Neutrophil (primary cell): ENCODE data around the gene NXN.
"Not testable (repeated sequence)": the region's sequence is repeated elsewhere in the genome, so short reads cannot be mapped to it uniquely, and the experiment has no call there.

Experiments used
- H3K27ac ChIP-seq: fragments of 200-600 bp; sonication (generic); 2 replicates; pipeline ENCODE4 v1.5.1; 2016; ENCODE audit warnings: mild to moderate bottlenecking, moderate library complexity
- H3K27me3 ChIP-seq: fragments of 200-600 bp; sonication (generic); 2 replicates; pipeline ENCODE4 v1.6.0; 2016; ENCODE audit warnings: mild to moderate bottlenecking
- H3K36me3 ChIP-seq: fragments of 200-600 bp; sonication (generic); 2 replicates; pipeline ENCODE4 v1.5.1; 2017
- H3K4me1 ChIP-seq, 2 experiments: fragments of 200-600 bp in 1 of 2; sonication (generic) in 1 of 2; 1 replicate in 1 of 2; 2 replicates in 1 of 2; pipeline versions ENCODE4 v1.5.1 to v1.6.1; 2013 to 2016; ENCODE audit warnings: low read depth in 1 of 2, low read length in 1 of 2, mild to moderate bottlenecking in 1 of 2, moderate library complexity in 1 of 2; ENCODE audit not compliant: control insufficient read depth in 1 of 2, insufficient read depth in 1 of 2
- H3K4me3 ChIP-seq, 2 experiments: fragments of 200-600 bp in 1 of 2; sonication (generic) in 1 of 2; 1 replicate in 1 of 2; 2 replicates in 1 of 2; pipeline ENCODE4 v1.5.1; 2013 to 2016; ENCODE audit warnings: low read depth in 1 of 2, low read length in 1 of 2, mild to moderate bottlenecking in 1 of 2, moderate library complexity in 1 of 2
- H3K9me3 ChIP-seq: fragments of 200-600 bp; sonication (generic); 2 replicates; pipeline ENCODE4 v1.5.1; 2016
- TF ChIP-seq, protein P1 (sequence below): fragments of 200-600 bp; sonication (generic); IDR thresholded peaks from 2 replicates; pipeline ENCODE4 v1.5.1; 2016; ENCODE audit warnings: antibody characterized with exemption

The NXN gene

DNA sequence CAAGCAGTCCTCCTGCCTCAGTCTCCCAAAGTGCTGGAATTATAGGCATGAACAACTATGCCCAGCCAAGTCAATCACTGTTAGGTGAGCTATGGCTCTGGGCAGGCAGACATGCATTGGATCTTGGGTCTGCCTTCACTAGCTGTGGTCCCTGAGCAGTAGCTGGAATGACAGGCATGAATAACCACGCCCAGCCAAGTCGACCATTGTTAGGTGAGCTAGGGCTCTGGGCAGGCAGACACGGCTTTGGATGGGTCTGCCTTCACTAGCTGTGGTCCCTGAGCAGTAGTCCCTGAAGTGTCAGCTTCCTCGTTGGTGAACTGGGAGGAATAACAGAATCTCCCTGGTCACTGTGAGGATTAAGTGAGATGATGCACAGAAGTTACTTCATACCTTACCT is 191.0 kb downstream of the NXN start:
- H3K36me3 ChIP-seq: peaks cover 38% of the 10 kb centered on the region

DNA sequence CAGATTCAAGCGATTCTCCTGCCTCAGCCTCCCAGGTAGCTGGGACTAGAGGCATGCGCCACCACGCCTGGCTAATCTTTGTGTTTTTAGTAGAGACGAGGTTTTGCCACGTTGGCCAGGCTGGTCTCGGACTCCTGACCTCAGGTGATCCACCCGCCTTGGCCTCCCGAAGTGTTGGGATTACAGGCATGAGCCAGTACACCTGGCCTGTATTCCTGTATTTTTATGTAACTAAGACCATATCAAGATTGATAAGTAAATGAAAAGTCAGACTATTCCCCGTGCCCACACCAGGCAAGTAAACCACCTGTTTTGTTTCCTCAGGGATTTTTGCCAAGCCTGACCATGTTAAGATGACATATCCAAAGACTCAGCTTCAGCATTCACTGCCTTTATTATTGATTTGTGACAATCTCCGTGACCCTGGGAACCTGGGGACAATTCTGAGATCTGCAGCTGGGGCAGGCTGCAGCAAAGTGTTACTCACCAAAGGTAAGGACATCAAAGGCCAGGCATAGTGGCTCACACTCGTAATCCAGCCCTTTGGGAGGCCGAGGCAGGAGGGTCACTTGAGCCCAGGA is 191.8 kb downstream of the NXN start:
- Histone ChIP-seq H3K27me3 (no peaks in the 10 kb centered on the region), H3K4me3 (no peak overlapping the region)
- TF ChIP-seq, protein P1, sequence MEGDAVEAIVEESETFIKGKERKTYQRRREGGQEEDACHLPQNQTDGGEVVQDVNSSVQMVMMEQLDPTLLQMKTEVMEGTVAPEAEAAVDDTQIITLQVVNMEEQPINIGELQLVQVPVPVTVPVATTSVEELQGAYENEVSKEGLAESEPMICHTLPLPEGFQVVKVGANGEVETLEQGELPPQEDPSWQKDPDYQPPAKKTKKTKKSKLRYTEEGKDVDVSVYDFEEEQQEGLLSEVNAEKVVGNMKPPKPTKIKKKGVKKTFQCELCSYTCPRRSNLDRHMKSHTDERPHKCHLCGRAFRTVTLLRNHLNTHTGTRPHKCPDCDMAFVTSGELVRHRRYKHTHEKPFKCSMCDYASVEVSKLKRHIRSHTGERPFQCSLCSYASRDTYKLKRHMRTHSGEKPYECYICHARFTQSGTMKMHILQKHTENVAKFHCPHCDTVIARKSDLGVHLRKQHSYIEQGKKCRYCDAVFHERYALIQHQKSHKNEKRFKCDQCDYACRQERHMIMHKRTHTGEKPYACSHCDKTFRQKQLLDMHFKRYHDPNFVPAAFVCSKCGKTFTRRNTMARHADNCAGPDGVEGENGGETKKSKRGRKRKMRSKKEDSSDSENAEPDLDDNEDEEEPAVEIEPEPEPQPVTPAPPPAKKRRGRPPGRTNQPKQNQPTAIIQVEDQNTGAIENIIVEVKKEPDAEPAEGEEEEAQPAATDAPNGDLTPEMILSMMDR: no peak

More for the DNA sequence above, 191.0 kb downstream of the NXN start:
- TF ChIP-seq, protein P1: no peak
- Histone ChIP-seq H3K4me1 (peaks cover 9 to 12% of the 10 kb centered on the region in 2 experiments), H3K27me3 (no peaks in the 10 kb centered on the region), H3K4me3 (no peak overlapping the region), H3K27ac (no peak overlapping the region), H3K9me3 (no peaks in the 10 kb centered on the region)

DNA sequence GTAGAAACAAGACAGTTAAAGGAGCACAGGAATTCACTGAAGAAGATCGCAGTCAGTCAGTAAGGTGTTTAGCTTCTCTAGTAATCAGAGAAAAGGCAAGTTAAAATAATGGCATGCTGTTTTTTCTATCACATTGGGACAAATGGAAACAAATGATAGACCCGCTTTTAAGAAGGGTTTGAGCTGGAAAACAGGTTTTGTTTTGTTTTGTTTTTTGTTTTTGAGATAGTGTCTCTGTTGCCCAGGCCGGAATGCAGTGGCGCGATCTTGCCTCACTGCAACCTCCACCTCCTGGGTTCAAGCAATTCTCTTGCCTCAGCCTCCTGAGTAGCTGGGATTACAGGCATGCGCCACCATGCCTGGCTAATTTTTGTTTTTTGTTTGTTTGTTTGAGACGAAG is 193.7 kb downstream of the NXN start:
- H3K9me3 ChIP-seq: not testable (repeated sequence)
- H3K4me1 ChIP-seq: peaks cover 10 to 20% of the 10 kb centered on the region in 2 experiments
- H3K36me3 ChIP-seq: peaks cover 25% of the 10 kb centered on the region

More for the DNA sequence above, 191.8 kb downstream of the NXN start:
- Histone ChIP-seq H3K27ac (no peak overlapping the region), H3K36me3 (peaks cover 35% of the 10 kb centered on the region), H3K9me3 (no peaks in the 10 kb centered on the region), H3K4me1 (peaks cover 9 to 17% of the 10 kb centered on the region in 2 experiments)

DNA sequence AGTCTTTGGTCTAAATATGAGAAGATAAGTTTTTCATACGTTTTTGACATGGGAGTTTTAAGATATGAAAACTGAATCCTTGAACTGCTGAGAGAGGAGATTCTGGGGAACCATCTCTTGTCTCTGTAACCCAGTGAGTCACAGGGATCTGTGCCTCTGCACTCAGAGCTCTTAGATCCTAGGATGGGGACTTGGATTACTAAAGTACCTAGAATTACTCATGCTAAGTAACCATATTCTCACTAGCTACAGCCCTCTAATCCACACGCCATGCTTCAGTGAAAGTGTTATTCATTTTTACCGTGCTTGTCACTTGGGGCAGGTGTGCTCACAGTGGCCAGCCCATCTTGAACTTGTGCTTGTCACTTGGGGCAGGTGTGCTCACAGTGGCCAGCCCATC is 195.4 kb downstream of the NXN start:
- Histone ChIP-seq H3K4me3 (no peak overlapping the region), H3K27me3 (no peaks in the 10 kb centered on the region), H3K9me3 (no peaks in the 10 kb centered on the region), H3K4me1 (peaks cover 11 to 20% of the 10 kb centered on the region in 2 experiments), H3K27ac (no peak overlapping the region), H3K36me3 (peaks cover 13% of the 10 kb centered on the region)
- TF ChIP-seq, protein P1: no peak

More for the DNA sequence above, 193.7 kb downstream of the NXN start:
- not testable (repeated sequence) for H3K27ac ChIP-seq, H3K4me3 ChIP-seq, H3K27me3 ChIP-seq

DNA sequence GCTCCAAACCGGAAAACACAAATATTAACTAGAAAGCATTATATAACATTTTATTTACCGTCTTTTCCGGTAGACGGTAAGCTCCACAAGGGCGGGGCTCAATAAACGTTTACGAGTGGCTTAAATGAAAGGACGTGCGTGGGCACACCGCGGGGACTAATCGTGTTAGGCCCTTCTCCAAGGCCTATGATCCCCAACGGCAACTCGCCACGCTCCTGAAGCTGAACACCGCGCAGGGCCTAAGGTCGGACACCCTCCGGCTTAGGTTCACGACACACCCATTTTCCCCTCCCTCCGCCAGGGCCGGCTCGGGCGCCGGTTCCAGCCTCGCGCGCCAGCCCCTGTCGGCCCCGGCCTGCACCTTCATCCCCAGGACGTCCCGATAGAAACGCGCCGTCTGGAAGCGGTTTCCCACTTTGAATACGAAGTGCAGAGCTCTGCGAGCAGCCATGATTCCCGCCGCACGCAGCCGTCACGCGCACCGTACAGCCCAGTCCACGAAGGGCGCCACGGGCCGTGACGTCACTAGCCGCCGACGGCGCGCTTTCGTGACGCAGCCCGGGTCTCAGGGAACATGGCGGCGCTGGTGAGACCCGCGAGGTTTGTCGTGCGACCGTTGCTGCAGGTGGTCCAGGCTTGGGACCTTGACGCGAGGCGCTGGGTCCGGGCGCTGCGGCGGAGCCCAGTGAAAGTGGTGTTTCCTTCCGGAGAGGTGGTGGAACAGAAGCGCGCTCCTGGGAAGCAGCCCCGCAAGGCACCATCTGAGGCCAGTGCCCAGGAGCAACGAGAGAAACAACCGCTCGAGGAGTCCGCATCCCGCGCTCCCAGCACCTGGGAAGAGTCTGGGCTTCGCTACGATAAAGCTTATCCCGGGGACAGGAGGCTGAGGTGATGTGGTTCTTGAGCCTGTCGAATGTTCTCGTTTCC is 197.5 kb downstream of the NXN start, which contains the start of the genes GLOD4 and MRM3:
Gene GLOD4, minus strand, starts transcription at position 476 of the 927 bp plus-strand sequence. Its CDS starts 25 bp downstream, at position 451.
Gene MRM3, plus strand, starts transcription at position 549 of the 927 bp plus-strand sequence. Its CDS starts 26 bp downstream, at position 575.
- Histone ChIP-seq H3K9me3 (no peaks in the 10 kb centered on the region), H3K27ac (peak within 1 kb of the TSS; percentile 79), H3K4me1 (peaks cover 11 to 20% of the 10 kb centered on the region in 2 experiments), H3K27me3 (no peaks in the 10 kb centered on the region), H3K36me3 (peaks cover 15% of the 10 kb centered on the region), H3K4me3 (peak within 1 kb of the TSS; percentile 93 to 94)
- TF ChIP-seq, protein P1: peak; percentile 47

DNA sequence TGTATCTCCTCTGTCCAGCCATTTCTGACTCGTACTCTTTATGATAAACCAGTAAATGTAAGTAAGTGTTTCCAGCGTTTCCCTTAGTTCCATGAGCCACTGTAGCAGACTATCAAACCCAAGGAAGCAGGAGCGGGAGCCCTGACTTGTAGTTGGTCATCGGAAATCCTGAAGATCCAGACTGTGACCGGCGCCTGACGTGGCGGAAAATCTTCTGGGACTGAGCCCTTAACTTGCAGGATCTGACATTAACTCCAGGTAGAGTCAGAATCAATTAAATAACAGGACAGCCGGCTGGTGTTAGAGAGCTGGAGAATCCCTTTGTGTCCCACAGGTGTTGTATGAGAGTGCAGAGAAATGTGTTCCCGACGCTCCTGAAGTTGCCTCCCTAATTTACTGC is 201.5 kb downstream of the NXN start:
- Histone ChIP-seq H3K4me1 (peaks cover 11 to 21% of the 10 kb centered on the region in 2 experiments), H3K36me3 (peaks cover 53% of the 10 kb centered on the region), H3K27me3 (no peaks in the 10 kb centered on the region), H3K9me3 (no peaks in the 10 kb centered on the region), H3K4me3 (no peak overlapping the region), H3K27ac (no peak overlapping the region)
- TF ChIP-seq, protein P1: no peak
